NCI-H1436 treated with DMSO at 0.1 percent for 48 hours (cell line): ENCODE measurements around the gene UTP11.
"Not testable (repeated sequence)": the region's sequence is repeated elsewhere in the genome, so short reads cannot be mapped to it uniquely, and the experiment has no call there.

Experiments
- DNase-seq: peaks from one replicate; lab custom pipeline; 2025; lab: John Stamatoyannopoulos, UW

UTP11 gene

GRCh38 chr1:38027201-38028104 lies 14.9 kb downstream of the UTP11 start:
- no peak for DNase-seq

GRCh38 chr1:38028105-38028591 lies 15.6 kb downstream of the UTP11 start:
- no peak for DNase-seq

- DNase-seq = no peak
These were observed 16.1 kb downstream of the UTP11 start for GRCh38 chr1:38028671-38029070.

DNA sequence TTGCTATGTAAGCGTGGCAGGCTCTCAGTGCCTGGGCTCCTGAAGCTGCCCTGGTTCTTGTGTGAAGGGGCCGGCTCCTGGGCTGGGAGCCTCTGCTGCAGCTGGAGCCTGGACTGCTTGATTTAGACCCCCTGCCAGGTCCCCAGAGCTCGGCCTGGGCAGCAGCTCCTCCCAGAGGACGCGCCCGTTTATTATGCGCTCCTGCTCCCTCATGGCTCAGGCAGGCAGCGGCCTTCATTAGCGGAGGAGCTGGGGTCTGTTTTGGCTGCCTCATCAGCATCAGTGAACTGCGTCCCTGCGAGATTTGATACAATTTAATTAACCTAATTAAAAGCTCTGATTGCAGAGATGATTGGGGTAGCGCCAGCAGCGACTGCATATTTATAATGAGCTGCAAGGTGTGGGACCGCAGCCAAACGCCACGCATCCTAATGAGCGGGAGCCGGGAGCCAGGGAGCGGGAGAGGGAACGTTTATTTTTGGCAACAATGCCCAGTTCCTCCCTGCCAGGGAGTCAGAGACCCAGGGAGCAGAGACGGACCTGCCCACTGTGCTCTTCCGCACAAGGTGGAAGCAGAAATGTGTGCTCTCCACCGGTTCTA lies 16.6 kb downstream of the UTP11 start:
- no peak for DNase-seq

GRCh38 chr1:38029685-38030511 lies 17.4 kb downstream of the UTP11 start:
- DNase-seq = no peak

GRCh38 chr1:38030596-38031512 lies 18.3 kb downstream of the UTP11 start:
- DNase-seq = no peak

GRCh38 chr1:38031513-38031866 lies 19.0 kb downstream of the UTP11 start:
- DNase-seq = no peak

DNA sequence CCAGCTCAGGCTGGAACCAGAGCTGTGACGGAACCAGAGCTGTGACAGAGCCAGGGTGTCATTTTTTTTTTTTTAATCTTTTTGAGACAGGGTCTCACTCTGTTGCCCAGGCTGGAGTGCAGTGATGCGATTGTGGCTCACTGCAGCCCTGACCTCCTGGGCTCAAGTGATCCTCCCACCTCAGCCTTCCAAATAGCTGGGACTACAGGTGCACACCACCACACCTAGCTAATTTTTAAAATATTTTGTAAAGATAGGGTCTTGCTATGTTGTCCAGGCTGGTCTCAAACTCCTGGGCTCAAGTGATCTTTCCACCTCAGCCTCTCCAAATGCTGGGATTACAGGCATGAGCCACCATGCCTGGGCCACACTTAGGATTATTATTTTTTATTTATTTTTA lies 20.5 kb downstream of the UTP11 start:
- not testable (repeated sequence) for DNase-seq

DNA sequence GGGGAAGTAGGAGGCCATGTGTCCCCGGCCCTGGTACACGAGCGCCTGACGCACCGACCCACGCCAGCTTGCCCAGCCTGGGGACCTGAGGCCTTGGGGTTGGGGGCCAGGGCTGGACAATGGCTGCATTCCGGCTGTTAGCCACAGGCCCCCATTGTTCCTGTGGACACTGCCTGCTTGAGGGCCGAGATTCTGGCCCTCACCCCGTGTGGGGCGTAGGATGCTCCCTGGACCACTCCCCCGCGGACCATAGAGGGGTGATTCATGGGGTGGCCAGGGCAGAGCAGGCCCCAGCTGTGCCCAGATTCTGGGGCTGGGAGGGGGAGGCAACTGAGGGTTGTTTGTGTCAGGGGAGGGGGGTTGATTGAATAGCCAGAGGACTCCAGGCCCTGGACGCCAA lies 22.3 kb downstream of the UTP11 start:
- no peak for DNase-seq

DNA sequence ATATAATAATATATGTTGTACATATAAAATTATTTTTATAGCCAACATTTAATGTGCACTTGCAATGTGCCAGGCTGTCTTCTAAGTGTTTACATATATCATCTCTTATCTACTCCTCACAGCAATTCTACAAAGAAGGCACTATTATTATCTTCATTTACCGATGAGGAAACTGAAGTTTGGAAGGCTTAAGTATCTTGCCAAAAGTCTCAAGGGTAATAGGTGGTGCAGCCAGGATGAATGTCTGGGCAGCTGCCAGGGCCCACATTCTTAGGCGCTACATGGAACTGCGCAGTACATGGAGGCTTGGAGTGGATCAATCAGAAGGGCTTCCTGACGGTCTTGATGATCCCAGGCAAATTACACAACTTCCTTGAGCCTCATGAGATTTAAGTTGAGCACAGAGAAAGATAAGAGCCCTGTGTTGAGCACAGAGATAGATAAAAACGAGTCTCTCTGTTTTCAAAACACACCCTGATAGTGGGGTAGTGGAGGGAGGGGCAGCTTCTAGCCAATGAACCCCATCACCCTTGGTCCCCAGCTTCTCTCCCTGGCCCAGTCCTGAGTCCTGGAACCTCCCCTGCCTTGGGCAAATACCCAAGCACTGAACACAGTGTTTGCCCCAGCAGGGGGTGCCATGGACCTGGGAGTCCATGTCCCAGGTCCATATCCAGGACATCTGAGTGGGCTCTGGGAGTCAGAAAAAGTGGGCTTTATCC lies 24.8 kb downstream of the UTP11 start:
- DNase-seq = no peak

- DNase-seq = no peak
These were observed 26.3 kb downstream of the UTP11 start for GRCh38 chr1:38038861-38039260.

- no peak for DNase-seq
These were observed 27.0 kb downstream of the UTP11 start for GRCh38 chr1:38039331-38040088.

- DNase-seq = no peak
These were observed 29.7 kb downstream of the UTP11 start for GRCh38 chr1:38041936-38042834.

DNA sequence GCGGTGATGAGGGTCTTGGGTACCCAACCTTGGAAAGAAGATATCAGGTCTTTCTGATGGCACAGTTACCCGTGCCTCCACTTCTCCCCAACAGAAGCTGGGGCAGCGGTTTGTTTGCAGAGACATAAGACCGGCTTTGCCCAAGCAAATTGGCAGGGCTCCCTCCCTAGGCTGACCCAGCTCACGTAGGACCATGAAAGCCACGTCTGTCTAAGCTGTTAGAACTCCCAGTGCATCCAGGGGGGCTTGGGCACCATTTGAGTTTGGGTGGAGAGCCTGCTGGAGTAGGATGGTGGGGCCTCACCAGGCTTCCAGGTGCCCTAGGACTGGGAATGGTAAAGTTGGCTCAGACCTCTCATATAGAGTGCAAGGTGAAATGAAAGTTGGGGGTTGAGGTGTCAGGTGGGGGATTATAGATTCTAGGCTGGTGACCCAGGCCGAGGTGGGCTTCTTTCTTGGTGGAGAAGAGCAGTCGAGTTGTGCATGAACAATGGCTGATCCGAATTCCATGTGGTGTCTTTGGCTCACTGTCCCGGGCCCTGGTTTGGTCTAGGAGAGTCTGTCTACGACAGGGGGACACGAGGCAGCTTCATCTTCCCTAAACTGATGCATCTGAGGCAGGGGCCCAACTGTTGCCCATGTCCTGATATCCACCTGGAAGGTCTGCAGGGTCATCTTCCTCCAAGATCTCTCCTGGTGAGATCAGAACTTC lies 30.7 kb downstream of the UTP11 start:
- DNase-seq = no peak

- no peak for DNase-seq
These were observed 32.0 kb downstream of the UTP11 start for GRCh38 chr1:38044221-38045215.

DNA sequence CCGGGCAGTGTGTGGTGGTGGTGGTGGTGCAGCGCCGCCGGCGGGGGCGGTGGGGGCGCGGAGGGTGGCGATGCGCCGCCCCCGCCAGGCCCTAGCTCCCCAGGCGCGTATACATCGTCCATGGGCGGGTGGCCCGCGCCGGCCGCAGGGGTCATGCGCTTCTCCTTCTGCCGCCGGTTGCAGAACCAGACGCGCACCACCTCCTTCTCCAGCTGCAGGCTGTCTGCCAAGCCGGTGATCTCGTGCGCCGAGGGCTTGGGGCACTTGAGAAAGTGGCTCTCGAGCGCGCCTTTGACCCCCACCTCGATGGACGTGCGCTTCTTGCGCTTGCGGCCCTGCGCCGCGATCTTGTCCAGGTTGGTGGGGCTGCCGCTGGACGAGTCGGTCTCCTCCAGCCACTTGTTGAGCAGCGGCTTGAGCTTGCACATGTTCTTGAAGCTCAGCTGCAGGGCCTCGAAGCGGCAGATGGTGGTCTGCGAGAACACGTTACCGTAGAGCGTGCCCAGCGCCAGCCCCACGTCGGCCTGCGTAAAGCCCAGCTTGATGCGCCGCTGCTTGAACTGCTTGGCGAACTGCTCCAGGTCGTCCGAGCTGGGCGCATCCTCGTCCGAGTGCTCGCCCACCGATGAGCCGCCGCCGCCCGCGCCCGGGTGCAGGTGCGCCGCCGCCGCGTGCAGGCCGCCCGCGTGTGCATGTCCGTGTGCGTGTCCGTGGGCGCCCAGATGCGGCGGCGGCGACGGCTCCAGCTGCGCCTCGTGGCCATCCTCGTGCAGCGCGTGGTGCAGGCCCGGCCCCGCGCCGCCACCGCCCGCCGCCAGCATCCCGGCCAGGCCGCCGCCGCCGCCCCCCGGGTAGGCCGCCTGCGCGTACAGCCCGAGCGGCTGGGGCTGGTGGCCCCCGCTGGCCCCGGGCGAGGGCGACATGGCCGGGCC lies 33.1 kb downstream of the UTP11 start:
- DNase-seq = no peak
